Measurements from ENCODE around the gene CLCN7. TPM values are rescaled to one million over a fixed set of nuclear protein-coding genes. Genes with fewer than 3 reads are reported as not detected.

The CLCN7 gene
- total and polyA plus RNA-seq, 2 donors (not counting 3 experiments of a cell fraction or from before 2014, with no cell fraction given) = 59.8 to 94.9 TPM

DNA sequence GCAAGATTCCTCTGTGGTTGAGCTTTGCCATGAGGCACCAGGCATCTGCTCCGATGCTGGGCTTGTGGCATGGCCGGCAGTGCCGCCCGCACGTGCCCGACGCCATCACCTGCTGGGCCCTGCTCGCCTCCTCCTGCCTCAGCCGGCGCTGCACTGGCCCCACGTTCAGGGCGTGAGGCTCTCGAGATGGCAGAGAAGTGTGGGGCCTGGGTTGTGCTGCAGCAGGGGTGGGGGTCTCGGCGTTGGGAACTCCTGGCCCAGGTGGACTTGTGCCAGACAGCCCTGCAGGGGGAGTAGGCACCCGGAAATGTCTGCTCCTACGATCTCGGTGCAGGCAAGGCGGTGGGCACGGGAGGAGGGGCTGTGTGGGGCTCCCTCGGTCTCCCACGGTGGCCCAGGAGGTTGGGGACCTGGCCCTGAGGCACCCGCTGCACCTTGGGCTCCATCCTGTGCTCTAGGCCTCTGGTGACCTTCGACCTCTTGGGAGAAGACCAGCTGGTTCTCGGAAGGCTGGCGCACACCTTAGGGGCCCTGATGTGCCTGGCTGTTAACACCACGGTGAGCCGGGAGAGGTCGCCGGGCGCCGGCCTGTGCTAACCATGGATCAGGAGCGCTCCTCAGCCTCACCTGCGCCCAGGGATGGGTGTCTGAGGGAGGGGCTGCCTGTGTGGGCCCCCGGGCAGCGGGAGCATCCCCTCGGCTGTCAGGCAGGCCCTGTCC is 31.8 kb upstream of the CLCN7 start:
- intact Hi-C loops (cut with micrococcal nuclease) = no loop called here
- DNase-seq (ENCODE audit: low read depth, low spot score) (no peak), FAIRE-seq (no peak)
- Histone ChIP-seq H3K4me3 (replicated peaks in 1 of 3; ENCODE audit: insufficient read depth in 1 of 3, low read depth in 1 of 3, low read length in 3 of 3) (no peak overlapping the region), H2AFZ (ENCODE audit: low read depth, low read length) (no peak overlapping the region), H3K27ac (ENCODE audit: insufficient read depth, low read depth, low read length) (no peak overlapping the region), H3K9me1 (replicated peaks; ENCODE audit: control insufficient read depth, extremely low read depth, insufficient read depth, low read length) (no peaks in the 10 kb centered on the region), H3K4me1 (ENCODE audit: control insufficient read depth, extremely low read depth, insufficient read depth, low read length) (peaks cover 2% of the 10 kb centered on the region), H3K9me3 (replicated peaks; ENCODE audit: control insufficient read depth, insufficient read depth, low read length) (no peaks in the 10 kb centered on the region), H3K36me3 (ENCODE audit: control insufficient read depth in 2 of 2, extremely low read depth in 1 of 2, insufficient read depth in 2 of 2, low read length in 2 of 2) (peaks cover 10 to 24% of the 10 kb centered on the region in 2 experiments), H3K4me2 (ENCODE audit: insufficient read depth, low read length) (no peak overlapping the region), H3K79me2 (ENCODE audit: control insufficient read depth, insufficient read depth, low read length) (no peaks in the 10 kb centered on the region), H3K9ac (replicated peaks; ENCODE audit: extremely low read depth, insufficient read depth, low read length) (no peak overlapping the region), H4K20me1 (replicated peaks; ENCODE audit: control insufficient read depth, extremely low read depth, insufficient read depth, low read length) (no peaks in the 10 kb centered on the region), H3K27me3 (ENCODE audit: control insufficient read depth in 2 of 2, insufficient read depth in 2 of 2, low read length in 2 of 2) (no peaks in the 10 kb centered on the region)
- no TSS peak for BruUV-seq (replicated peaks)
- ChIA-PET POLR2A (no interaction called here), CTCF (no interaction called here)
- no peak for TF ChIP-seq POLR2A (IDR thresholded peaks at IDR 0.05; ENCODE audit: low read depth, low read length)
- no peak for TF ChIP-seq MYC (IDR thresholded peaks at IDR 0.05; ENCODE audit: low read depth, low read length)
- no peak for TF ChIP-seq POLR2AphosphoS5 (IDR thresholded peaks at IDR 0.05; ENCODE audit: insufficient read depth, low read depth, low read length)
- no peak for TF ChIP-seq CTCF (IDR thresholded peaks at IDR 0.05; ENCODE audit: extremely low read depth in 1 of 2, insufficient read depth in 1 of 2, low read depth in 1 of 2, low read length in 2 of 2)
- TF ChIP-seq, protein P1, sequence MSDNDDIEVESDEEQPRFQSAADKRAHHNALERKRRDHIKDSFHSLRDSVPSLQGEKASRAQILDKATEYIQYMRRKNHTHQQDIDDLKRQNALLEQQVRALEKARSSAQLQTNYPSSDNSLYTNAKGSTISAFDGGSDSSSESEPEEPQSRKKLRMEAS (IDR thresholded peaks at IDR 0.05; ENCODE audit: insufficient read depth, insufficient read length) = no peak
- TF ChIP-seq FOS (IDR thresholded peaks at IDR 0.05; ENCODE audit: borderline replicate concordance, insufficient read depth, low read length) = no peak
- TF ChIP-seq GATA2 (IDR thresholded peaks at IDR 0.05; ENCODE audit: insufficient read depth, insufficient read length, low read depth, low read length) = no peak
- TF ChIP-seq EZH2 (IDR thresholded peaks at IDR 0.05; ENCODE audit: borderline replicate concordance, low read depth, low read length, severe bottlenecking) = no peak
- no peak for TF ChIP-seq JUN (IDR thresholded peaks at IDR 0.05; ENCODE audit: borderline replicate concordance, insufficient read depth, insufficient read length, low read depth)
- dilution Hi-C loops (cut with MboI; ENCODE audit: extremely low pct_ligation_motif_present, low sequenced_read_pairs) = no loop called here
